Measurements from ENCODE around the gene CRYGA.
"Not testable (repeated sequence)": the region's sequence is repeated elsewhere in the genome, so short reads cannot be mapped to it uniquely, and the experiment has no call there.

The CRYGA gene

GRCh38 chr2:208117390-208117789 lies 46.0 kb downstream of the CRYGA start:
- H3K4me3 Mint-ChIP-seq, ATAC-seq, H3K36me3 Mint-ChIP-seq, H3K27ac Mint-ChIP-seq, H3K4me1 Mint-ChIP-seq, H3K9me3 Mint-ChIP-seq: not testable (repeated sequence)
- H3K27me3 Mint-ChIP-seq, result peaks cover 16% of the 10 kb centered on the region

GRCh38 chr2:208112969-208113368 lies 50.4 kb downstream of the CRYGA start:
- Mint-ChIP-seq H3K36me3 (no peaks in the 10 kb centered on the region), H3K27me3 (peaks cover 7% of the 10 kb centered on the region), H3K9me3 (no peaks in the 10 kb centered on the region), H3K4me1 (no peaks in the 10 kb centered on the region), H3K27ac (no peak overlapping the region), H3K4me3 (no peak overlapping the region)
- no peak for ATAC-seq

- not testable (repeated sequence) for H3K4me1 Mint-ChIP-seq
- H3K27me3 Mint-ChIP-seq, result peaks cover 10% of the 10 kb centered on the region
- peak; percentile 63 for ATAC-seq
These were observed 51.1 kb downstream of the CRYGA start for GRCh38 chr2:208112273-208112745.

More at GRCh38 chr2:208112273-208112745, 51.1 kb downstream of the CRYGA start:
- not testable (repeated sequence) for H3K9me3 Mint-ChIP-seq, H3K4me3 Mint-ChIP-seq, H3K27ac Mint-ChIP-seq, H3K36me3 Mint-ChIP-seq

Measured in stimulated activated memory B cell treated with anti-CD40 and anti-IgM and Interleukin-4, amounts not matched to agents 10 μg/mL and 1 μg/mL and 100 μg/mL, for 72 hours (primary cell).